GM19240 (cell line): Measurements from ENCODE around the gene CCDC146.
"Not testable (repeated sequence)": the region's sequence is repeated elsewhere in the genome, so short reads cannot be mapped to it uniquely, and the experiment has no call there.

Experiments
- DNase-seq: peaks from one replicate; pipeline ENCODE4 v3.0.0; 2011; ENCODE audit warnings: low spot score; ENCODE audit not compliant: insufficient read length

The CCDC146 gene

GRCh38 chr7:77152232-77152631 is 29.8 kb downstream of the CCDC146 start:
- DNase-seq = not testable (repeated sequence)

DNA sequence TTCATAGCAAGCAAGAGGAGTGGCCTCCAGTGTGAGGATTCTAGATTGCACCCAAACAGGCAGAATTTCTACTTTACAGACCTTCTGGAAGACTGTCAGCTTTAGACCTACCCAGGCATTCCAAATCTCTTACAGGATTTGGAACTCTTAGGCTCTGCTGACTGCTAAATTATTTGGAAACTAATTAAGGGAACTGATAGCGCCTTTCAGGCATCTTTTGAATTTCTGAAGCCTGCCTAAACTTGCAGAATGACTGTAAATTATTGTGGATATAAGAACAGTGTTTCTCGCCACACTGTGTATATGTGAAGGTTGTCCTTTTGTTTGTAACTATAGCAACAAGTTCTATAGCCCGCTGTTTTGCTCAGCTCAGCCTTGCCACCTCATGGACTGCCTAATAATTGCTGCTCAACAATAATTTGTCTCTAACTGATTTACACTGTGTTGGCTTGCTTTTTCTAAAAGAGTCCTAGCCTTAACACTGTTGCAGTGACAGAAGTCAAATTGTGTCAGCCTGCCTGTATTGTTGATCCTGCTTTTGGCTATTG is 32.6 kb downstream of the CCDC146 start:
- not testable (repeated sequence) for DNase-seq

DNA sequence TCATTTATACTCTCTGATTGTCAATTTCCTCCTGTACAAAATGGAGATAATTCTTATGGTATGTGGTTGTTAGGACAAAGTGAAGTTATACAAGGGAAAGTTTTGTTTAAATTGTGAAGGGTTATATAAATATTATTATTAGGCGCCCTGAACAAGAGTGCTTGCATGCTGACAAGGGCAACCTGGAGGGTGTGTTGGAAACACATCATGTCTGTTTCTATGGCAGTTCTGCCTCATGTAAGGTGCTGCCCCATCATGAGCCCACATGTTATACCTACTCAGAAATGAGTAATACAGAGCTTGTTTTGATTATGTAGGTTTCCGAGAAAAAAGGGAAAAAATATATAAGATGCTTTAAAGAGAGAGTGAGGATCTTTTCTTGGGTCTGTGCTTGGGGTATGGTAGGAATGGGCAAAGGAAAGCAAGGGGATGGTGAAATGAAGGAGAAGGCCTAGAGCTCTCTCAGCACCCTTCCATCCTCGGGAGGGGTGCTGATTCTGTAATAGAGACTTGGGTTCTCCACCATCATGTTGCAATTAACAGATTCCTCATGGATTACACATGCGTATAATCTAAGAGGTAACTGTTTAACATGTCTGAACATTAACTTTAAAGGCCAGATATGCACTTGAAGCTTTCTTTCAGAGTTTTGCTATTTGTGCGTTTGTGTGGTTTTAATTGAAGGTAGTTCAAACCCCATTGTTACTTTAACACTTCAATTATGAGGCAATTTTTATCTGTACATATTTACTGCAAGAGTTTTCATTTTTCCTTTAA is 33.4 kb downstream of the CCDC146 start:
- not testable (repeated sequence) for DNase-seq

DNA sequence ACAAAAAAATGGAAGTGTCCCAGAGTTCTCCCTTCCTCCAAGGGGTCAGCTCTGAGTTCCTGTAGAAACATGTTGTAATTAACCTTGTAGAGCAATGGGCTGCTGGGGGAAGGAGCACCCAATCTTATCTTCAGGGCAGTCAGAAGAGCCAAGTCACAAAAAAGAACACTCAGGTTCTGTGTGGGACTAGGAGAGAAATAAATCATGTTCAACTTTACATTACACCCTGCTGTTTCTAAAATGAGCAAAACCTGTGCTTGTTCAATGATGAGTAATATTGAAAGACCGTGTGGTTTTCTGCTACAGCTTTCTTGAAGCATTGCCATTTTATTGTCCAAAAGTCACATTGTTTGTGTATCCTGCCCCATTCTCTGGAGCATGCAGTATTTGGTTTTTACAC is 34.6 kb downstream of the CCDC146 start:
- DNase-seq = not testable (repeated sequence)

GRCh38 chr7:77157446-77157845 is 35.0 kb downstream of the CCDC146 start:
- no peak for DNase-seq

DNA sequence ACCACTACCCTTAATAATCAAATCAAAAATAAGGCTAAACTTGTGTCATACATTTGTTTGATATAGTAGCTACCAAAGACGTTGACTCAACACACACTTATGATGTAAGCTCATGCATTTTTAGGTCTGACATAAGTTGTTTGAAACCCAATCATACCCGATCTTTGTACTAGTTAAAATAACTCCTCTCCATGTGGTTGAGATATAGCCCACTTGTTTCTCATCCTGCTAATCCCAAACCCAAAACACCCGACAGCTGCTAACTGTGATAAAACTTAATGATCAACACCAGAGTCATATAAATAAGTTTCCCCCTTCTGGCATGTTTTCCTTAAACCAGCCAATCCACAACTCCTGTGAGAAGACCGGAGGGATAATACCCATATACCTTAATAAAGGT is 48.7 kb downstream of the CCDC146 start:
- not testable (repeated sequence) for DNase-seq

DNA sequence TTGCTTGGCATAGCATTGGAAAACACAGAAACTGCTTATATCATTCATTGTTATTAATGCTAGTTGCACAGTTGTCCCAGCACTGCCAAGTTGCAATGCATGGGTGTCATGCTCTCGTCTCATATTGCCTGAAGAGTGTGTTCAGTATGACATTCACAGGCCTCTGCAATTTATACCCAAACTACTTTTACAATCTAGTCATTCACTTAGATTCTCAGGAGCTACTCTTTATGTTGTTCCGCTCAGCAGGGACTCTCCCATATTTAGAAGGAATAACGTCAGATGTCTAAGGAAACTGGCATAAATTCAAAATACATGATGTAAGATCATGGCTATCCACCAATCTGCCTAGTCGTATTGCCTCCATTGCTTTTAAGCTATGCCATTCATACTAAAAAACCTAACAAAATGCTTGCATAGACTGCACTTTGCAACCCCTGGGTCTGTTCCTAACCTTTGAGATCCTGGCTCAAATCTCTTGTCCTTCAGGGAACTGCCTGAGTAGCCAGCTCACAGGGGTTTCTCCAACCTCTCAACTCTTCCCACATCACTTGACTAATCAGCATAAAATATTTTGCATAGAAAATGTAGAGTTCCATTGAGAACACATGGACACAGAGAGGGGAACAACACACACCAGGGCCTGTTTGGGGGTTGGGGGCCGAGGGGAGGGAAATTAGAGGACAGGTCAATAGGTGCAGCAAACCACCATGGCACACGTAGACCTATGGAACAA is 50.2 kb downstream of the CCDC146 start:
- not testable (repeated sequence) for DNase-seq

GRCh38 chr7:77174418-77174817 is 52.0 kb downstream of the CCDC146 start:
- DNase-seq = not testable (repeated sequence)

GRCh38 chr7:77175274-77175800 is 52.9 kb downstream of the CCDC146 start:
- not testable (repeated sequence) for DNase-seq

- not testable (repeated sequence) for DNase-seq
Measured at GRCh38 chr7:77177321-77177904, 55.0 kb downstream of the CCDC146 start.

- not testable (repeated sequence) for DNase-seq
Measured at GRCh38 chr7:77178024-77178423, 55.6 kb downstream of the CCDC146 start.

GRCh38 chr7:77181015-77181595 is 58.7 kb downstream of the CCDC146 start:
- no peak for DNase-seq

- DNase-seq = no peak
Measured at GRCh38 chr7:77181734-77182133, 59.3 kb downstream of the CCDC146 start.

DNA sequence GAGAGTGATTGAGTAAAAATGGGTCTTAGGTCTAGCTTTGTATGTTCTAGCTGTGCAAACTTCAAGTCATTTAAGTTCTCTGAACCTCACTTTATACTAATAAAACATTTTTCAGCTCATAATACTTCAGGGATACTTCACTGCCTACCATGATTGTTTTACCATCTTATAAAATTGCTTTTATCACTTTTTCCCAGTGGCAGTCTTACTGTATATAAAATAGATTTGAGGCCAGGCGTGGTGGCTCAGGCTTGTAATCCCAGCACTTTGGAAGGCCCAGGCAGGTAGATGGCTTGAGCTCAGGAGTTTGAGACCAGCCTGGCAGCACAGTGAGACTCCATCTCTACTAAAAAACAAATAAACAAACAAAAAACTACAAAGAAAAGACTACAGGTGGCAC is 59.8 kb downstream of the CCDC146 start:
- DNase-seq = no peak

- DNase-seq = no peak
Measured at GRCh38 chr7:77184463-77184862, 62.0 kb downstream of the CCDC146 start.

DNA sequence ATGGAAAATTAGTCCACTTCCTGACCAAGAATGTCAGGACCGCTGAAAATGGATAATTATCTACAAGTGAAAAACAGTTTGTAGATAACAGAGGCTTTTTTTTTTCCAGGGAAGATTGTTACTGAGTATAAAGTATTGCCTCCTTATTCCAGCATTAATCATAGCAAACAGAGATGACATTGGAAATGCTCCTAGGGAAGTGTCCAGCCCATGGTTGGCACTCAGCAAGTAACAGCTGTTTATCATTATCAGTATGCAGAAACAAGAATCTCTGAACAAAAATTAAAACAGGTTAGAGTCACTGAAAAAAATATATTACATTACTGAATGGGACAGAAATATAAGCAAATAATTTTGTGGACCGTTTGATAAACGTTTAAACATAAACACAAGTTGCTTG is 62.6 kb downstream of the CCDC146 start:
- no peak for DNase-seq

DNA sequence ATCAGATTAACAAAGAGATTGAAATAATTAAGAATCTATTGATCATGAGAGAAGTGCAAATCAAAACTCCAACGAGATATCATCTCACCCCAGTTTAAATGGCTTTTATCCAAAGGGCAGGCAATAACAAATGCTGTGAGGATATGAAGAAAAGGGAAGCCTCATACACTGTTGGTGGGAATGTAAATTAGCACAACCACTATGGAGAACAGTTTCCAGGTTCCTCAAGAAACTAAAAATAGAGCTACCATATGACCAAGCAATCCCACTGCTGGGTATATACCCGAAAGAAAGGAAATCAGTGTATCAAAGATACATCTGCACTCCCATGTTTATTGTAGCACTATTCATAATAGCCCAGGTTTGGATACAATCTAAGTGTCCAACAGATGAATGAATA is 63.5 kb downstream of the CCDC146 start:
- DNase-seq = no peak

- no peak for DNase-seq
Measured at GRCh38 chr7:77188731-77189437, 66.5 kb downstream of the CCDC146 start.

- DNase-seq = no peak
Measured at GRCh38 chr7:77197141-77197540, 74.7 kb downstream of the CCDC146 start.
